HG02981 (cell line): ENCODE results near the gene PTGER4.
"Not testable (repeated sequence)": the region's sequence is repeated elsewhere in the genome, so short reads cannot be mapped to it uniquely, and the experiment has no call there.

Experiments used
- ATAC-seq: cut with Tn5 transposase; IDR thresholded peaks from one replicate; pipeline ENCODE4 v1.9.1; 2021; ENCODE audit warnings: mild to moderate bottlenecking, moderate library complexity; ENCODE audit not compliant: unreplicated experiment

Gene PTGER4

DNA sequence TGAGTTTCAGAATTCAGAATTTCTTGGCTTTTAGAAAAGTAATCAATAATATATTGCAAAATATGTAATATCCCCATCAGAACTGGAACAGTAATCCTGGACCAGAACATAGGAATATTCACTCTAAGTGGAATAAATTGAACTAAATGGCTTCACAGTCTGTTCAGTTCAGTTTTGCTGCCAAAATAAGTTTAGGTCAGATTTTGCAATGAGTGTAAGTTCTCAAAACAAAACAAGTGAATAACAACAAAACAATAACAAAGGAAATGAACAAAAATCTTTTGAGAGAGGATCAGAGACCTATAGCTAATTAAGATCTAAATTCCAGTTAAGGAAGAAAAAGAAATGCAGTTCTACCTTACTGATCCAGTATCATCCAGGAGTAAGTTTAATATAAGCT lies 9.3 kb downstream of the PTGER4 start:
- ATAC-seq: no peak

DNA sequence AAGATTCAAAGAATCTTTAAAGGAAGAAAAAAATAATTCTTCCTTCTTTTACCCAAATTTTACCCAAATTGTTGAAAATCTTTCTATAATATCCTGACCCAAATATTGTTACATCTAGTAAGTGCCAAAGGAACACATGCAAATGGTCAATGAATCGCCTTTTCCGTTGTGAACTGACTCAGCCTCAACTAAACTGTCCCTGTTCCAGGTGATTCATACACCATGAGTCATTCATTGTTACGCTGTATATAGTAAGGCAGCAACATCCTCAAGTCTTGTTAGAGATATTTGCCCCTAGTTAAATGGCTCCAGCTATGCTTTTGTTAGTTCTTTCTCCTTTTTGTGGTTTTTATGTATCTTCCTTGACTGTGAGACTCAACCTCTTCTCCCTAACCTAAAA lies 9.7 kb downstream of the PTGER4 start:
- peak; percentile 59 for ATAC-seq

DNA sequence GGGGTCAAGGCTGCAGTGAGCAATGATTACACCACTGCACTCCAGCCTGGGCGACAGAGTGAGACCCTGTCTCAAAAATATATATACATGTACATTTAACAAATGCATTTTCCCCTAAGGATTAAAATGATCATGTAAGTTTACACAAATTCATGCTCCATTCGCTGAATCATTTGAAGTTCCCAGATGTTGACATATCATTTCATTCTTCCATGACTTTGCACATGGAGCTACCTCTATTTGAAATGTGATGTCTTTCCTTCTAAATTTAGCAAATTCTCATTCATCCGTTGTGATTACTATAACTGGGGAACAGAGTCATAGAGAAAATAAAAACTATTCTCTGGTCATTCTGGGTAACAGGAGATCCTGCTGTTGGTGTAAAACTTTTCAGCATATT lies 10.6 kb downstream of the PTGER4 start:
- ATAC-seq: no peak

DNA sequence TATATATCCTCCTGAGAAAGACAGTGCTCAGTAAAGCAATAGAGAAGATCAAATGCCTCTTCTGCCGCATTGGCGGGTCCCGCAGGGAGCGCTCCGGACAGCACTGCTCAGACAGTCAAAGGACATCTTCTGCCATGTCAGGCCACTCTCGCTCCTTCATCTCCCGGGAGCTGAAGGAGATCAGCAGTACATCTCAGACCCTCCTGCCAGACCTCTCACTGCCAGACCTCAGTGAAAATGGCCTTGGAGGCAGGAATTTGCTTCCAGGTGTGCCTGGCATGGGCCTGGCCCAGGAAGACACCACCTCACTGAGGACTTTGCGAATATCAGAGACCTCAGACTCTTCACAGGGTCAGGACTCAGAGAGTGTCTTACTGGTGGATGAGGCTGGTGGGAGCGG lies 12.2 kb downstream of the PTGER4 start:
- no peak for ATAC-seq

DNA sequence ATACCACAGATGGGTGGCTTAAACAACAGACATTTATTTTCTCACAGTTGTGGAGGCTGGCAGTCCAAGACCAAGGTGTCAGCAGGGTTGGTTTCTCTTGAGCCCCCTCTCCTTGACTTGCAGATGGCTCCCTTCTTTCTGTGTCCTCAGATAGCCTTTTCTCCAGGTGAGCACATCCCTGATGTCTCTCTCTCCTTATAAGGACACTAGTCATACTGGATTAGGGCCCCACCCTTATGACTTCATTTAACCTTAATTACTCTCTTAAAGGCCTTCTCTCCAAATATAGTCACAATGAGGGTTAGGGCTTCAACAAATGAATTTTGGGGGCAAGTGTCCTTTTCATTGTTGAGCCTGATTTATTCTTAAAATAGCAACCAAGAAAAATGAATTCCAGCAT lies 14.7 kb downstream of the PTGER4 start:
- ATAC-seq: no peak

DNA sequence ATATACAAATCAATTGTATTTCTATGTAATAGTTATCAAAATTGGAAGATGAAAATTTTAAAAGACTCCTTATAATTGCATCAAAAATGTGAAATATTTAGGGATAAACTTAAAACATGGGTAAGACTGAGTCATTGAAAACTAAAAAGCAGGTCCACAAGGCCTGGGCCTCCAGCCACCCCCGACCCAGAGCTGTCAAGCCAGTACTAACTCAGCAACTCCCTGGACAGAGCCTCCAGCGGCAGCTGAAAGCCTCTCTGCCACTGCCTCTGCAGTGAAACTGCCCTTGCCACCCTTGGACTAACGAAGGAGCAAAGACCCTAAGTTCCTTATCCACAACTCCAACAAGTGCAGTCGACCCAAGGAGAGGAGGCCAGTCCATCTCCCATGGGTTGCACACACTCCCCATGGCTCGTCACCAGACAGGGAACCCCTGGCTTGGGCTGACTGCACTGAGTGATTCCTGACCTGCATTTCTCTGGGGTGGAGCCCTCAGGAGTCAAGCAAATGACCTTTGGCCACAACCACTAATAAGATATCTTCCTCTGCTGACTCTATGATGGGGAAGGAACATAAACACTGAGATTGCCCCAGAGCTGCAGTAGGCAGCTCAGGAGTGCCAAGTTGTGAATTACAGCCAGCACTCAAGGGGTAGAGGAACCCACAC lies 20.5 kb downstream of the PTGER4 start:
- ATAC-seq: no peak

DNA sequence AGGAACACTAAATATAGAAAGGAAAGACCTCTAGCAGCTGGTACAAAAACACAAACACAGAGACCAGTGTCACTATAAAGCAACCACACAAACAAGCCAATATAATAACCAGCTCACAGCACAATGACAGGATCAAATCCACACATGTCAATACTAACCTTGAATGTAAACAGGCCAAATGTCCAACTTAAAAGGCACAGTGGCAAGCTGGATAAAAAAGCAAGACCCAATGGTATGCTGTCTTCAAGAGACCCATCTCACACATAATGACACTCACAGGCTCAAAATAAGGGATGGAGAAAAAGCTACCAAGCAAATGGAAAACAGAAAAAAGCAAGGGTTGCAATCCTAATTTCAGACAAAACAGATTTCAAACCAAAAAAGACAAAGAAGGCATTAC lies 22.3 kb downstream of the PTGER4 start:
- not testable (repeated sequence) for ATAC-seq

DNA sequence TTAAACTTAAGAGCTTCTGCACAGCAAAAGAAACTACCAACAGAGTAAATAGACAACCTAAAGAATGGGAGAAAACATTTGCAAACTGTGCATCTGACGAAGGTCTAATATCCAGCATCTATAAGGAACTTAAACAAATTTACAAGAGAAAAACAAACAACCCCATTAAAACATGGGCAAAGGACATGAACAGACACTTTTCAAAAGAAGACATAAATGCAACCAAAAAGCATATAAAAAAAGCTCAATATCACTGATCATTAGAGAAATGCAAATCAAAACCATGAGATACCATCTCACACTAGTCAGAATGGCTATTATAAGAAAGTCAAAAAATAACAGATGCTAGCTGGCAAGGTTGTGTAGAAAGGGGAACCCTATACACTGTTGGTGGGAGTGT lies 25.8 kb downstream of the PTGER4 start:
- ATAC-seq: not testable (repeated sequence)

DNA sequence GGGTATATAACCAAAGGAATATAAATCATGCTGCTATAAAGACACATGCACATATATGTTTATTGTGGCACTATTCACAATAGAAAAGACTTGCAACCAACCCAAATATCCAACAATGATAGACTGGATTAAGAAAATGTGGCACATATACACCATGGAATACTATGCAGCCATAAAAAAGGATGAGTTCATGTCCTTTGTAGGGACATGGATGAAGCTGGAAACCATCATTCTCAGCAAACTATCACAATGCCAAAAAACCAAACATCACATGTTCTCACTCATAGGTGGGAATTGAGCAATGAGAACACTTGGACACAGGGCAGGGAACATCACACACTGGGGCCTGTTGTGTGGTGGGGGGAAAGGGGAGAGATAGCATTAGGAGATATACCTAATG lies 30.9 kb downstream of the PTGER4 start:
- not testable (repeated sequence) for ATAC-seq

DNA sequence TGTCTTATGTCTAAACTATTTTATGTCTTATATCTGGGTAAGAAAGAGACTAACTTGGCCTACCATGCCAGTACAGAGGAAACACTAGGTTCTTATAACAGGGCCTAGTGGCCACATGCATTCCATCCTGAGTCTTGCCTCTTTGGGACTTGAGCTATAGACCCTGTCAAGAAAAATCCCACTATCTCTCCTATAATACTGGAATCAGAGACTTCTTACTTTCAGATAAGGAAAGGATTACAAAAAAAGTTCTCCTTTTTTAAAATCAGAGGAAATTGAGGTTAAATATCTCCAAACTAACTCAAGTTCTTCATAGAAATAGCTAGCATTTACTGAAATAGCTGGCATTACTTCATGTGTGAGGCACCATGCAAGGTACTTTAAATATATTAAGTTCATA lies 34.3 kb downstream of the PTGER4 start:
- ATAC-seq: no peak

DNA sequence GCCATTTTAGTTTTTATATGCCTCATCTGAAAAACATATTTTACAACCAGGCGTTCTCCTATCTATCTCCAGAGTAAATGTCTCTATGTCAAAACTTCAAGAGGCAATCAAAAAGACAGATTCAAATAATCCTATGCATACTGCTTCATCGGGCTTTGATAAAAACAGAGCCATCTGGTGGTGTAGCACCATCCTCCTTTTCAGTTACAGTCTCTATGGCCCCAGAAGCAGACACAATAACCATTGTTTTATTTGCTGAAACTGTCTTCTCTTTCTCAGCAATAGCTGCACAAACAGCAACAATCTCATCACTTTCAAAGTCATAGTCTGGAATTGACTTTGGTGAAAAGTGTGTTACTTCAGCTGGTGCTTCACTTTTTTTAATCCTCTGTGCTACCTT lies 36.3 kb downstream of the PTGER4 start:
- no peak for ATAC-seq

DNA sequence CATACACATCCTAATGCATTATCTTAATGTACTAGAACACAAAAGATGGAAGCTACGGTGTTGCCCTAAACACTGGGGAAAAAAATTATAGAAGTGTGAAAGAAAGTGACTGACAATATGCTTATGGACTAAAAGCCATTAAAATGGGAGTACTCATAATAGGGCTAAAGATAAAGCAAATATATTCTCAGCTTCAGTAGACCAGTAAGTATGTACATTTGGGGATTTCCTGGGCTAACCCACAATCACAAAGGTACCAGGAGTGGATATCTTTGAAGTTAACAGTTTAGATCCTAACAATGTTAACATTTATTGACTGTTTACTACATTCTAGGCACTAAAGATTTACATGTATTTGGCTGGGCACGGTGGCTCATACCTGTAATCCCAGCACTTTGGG lies 36.9 kb downstream of the PTGER4 start:
- ATAC-seq: no peak

DNA sequence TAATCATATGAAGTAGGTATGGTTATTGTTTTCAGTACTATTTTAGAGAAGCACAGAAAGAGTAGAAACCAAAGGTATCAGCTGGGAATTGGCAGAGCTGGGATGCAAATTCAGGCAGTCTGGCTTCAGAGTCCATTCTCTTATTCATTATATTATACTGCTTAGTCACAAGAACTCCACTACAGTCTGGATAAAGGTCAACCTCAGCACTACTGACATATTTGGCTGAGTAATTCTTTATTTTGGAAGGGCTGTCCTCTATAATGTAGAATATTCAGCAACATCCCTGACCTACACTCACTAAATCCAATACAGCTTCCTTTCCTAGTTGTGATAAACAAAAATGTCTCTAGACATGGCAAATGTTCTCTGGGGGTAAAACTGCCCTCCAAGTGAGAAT lies 37.6 kb downstream of the PTGER4 start:
- no peak for ATAC-seq

DNA sequence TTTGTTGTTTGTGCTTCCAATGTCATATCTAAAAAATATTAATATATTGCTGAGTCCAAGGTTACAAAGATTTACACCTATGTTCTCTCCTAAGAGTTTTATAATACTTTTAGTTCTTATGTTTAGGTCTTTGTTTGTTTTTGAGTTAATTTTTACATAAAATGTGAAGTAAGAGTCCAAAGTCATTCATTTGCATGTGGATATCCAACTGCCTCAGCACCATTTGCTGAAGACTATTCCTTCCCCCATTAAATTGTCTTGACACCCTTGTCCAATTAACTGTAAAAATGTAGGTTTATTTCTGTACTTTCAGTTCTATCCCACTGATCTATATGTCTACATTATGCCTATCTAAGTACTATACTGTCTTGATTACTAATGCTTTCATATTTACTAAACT lies 40.4 kb downstream of the PTGER4 start:
- no peak for ATAC-seq

DNA sequence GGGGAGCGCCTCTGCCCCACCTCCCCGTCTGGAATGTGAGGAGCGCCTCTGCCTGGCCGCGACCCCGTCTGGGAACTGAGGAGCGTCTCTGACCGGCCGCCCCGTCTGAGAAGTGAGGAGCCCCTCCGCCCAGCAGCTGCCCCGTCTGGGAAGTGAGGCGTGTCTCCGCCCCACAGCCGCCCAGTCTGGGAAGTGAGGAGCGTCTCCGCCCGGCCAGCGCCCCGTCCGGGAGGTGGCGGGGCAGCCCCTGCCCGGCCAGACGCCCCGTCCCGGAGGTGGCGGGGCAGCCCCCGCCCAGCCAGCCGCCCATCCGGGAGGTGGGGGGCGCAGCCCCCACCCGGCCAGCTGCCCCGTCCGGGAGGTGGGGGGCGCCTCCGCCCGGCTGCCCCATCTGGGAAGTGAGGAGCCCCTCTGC lies 42.8 kb downstream of the PTGER4 start:
- not testable (repeated sequence) for ATAC-seq

DNA sequence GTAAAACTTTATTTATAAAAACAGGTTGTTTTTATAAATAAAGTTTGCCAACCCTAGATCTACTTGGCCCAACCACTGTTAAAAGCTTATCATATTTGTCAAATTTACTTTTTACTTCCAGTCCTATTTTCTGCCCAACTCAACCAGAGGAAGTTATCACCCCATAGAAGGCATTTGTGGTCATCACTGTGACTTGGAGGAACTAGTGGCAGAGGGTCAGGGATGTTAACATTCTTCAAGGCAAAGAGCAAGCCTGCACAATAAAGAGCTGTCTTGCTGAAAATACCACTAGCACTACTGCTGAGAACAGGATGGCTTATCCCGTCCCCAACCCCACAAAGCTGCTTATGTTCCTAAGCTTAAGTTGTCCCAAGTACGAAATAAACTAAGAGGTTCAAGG lies 53.7 kb downstream of the PTGER4 start:
- ATAC-seq: no peak

DNA sequence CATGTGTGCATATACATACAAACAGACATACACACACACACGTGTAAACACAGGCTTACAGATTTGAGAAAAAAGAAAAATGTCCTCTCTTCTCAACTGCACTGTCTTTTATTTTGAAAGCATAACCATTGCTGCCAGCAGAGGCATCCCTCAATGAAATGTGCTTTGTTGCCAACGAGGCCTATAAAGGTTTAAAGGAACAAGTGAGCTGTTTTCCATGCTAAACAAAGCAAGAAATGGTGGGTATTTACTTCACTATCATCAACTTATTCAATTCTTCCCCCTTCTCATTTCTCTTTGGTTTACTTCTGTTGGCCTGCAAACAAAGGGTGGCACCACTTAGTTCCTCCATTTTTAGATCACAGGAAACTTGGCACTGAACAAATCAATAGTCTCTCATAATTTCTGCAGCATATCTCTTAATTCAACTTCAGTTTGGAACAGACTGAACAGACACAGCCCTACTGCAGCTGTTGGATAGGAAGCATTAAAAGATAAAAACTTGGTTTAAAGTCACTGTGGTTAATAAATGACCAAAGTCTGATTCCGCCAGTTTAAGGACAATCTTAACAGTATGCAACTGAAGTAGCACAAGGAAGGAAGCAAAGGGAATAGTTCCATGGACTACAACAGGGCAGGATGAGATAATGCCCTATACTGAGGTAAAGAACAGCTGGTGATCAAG lies 54.3 kb downstream of the PTGER4 start:
- no peak for ATAC-seq

DNA sequence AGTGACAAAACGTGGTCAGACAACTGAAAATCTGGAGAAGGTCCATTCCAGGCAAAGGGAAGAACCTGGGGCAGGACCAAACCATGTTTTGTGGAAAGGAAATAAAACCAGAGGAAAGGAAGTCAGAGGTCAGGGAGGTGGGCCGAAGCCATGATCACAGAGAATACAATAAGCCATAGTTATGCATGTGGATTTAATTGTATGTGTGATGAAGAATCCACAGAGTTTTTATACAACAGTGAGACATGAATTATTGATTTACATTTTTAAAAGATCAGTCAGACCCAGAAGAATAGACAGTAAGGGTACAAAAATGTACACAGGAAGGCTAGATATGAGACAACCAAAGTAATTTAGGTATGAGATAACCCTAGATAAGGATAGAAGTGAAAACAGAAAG lies 55.3 kb downstream of the PTGER4 start:
- no peak for ATAC-seq

DNA sequence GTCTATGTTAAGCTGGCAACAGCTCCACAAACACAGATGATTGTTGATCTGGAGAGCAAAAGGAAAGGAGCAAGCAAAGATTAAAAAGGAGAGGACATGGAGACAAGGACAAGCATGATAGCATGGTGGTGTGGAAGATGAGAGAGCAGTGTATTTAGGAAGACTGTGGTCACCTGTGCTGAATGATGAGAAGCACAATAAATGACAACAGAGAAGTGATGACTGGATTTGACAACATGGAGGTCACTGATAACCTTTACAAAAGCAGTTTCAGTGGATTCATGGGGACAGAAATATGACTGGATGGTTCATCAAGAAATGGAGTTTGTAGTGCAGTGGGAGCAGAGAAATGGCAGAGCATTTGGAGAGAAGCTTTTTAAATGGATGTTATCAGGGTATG lies 55.9 kb downstream of the PTGER4 start:
- no peak for ATAC-seq

DNA sequence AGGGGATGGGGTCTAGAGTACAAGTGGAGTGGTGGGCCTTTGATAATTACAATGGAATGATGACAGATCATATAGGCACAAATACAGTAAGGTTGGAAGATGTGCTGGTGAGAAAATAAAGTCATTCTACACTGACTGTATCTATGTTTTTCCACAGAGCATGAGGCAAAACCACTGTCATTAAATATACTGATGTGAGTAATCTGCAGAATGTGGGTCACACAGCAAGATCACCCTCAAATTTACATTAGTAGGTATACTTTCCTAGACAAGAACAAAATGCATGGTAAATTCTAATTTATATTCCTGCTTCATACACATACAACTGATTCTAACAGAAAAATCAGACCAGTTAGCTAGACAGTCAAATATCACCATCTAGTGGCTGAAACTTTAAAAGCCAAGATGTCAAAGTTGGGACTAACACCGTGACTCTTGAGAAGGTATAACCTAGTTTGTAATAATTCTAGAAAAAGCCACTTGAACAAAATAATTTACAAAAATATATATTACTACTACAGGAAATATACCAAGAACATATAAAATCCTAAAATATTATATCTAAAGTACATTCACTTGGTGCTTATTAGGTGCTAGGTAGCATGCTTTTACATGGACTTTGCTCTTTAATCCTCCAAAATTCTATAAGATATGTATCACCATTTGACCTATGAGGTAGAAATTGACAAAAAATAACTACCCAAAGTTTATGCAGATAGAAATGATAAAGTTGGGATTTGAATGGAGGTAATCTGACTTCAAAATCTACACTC lies 56.6 kb downstream of the PTGER4 start:
- ATAC-seq: peak; percentile 72

DNA sequence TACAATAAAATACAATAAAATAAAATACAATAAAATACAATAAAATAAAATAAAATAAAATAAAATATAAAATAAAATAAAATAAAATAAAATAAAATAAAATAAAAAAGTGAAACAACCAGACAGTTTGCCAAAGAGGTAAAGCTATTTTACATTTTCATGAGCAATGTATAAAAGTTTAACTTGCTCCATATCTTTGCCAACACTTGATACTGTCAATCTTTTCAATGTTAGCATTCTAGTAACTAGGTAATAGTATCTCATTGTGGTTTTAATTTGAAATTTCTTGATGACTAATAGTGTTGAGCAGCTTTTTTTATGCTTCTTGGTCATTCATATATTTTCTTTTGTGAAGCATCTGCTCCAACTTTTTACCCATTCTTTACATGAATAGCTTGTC lies 58.8 kb downstream of the PTGER4 start:
- no peak for ATAC-seq
